ENCODE data around the gene ROBO3.
A peak's percentile ranks its signal among the peaks of the same experiment; 100 is the strongest.

ROBO3 gene

DNA sequence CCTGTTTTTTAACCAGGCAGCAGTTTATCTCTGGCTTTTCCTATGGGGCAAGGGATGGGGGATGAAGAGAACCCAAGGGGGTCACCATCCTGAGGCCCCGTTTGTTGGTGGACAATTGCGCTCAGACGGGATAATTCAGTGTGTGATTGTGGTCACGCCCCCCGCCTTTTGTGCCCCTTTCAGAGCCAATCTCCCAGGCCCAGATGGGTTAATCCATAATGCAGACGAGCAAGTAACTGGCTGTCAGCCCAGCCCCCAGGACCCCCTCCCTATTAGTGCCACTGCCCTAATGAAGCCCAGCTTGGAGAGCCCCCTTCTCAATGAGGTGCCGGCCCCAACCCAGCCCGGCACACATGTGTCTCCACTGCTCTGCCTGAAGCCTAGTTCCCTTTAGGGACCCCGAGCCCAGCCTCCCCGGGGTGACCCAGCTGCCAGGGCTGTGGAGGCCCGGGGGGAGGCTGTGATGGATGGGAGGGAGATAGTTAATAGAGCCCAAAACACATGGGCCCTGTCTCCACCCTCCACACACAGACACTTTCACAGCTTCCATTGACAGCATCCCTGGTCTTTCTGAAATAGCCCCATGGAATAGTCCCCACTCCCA is 19.1 kb upstream of the ROBO3 start:
- no peak for DNase-seq (ENCODE audit: low read depth)

DNA sequence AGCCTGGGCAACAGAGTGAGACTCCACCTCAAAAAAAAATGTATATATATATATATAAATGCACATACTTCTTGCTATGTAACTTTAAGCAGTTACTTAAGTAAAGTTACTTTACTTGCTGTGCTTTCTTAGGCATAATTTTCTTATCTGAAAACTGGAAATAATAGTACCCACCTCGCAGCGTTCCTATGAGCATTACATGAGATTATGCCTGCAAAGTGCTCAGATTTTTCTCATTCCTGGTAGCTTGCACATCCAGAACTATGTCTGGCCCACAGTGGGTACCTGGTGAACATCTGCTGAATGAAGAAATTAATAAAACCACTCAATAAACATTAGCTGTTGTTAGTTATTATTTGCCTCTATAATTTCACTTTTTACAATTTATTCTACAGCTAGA is 6.1 kb upstream of the ROBO3 start:
- no peak for DNase-seq (ENCODE audit: low read depth)

DNA sequence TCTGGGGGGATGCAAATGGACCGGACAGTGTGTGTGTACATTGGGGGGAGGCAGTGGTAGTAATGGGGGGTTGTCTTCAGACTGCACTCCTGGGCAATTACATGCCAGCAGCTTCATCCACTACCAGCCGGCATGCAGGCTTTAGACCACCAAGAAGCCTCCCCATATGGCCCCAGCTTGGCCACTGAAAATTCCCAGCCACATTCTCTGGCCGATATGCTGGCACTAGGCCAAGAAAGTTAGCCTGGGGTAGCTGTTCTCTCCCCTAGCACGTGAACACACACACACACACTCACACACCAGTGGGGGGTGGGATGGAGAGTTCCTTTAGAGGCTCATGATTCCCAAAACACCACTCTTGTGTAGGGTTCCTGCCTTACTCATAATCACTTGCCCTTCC is 3.6 kb upstream of the ROBO3 start:
- DNase-seq (ENCODE audit: low read depth): no peak

DNA sequence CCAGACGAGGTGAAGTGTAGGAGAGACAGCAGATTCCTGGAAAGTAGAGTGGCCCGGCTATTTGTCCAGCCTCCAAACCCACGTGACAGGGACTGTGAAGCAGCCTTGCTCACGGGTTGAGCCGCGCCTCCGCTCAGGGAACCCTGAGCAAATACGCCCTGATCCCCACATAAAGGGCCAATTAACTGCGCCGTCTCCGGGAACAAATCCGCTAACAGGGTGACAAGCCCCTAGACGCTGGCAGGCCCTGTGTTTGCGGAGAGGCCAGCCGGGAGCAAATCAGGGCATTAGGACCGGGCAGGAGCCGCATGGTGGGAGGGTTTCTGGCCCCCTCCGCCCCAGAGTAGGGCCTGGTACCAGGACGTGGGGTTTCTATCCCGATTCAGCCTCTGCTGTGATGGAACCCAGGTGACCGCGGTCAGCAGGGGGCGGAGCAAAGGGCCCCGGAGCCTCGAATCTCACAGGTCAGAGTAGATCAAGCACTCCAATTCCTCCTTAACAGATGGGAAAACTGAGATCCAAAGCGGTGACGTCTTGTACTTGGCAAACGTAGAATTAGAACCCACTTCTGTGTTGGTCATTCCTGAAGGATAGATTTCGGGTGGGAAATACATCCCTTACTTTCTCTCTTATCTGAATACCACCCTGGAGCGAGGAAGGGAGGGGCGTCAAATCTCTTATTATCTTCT is 2.0 kb upstream of the ROBO3 start:
- DNase-seq (ENCODE audit: low read depth): no peak

DNA sequence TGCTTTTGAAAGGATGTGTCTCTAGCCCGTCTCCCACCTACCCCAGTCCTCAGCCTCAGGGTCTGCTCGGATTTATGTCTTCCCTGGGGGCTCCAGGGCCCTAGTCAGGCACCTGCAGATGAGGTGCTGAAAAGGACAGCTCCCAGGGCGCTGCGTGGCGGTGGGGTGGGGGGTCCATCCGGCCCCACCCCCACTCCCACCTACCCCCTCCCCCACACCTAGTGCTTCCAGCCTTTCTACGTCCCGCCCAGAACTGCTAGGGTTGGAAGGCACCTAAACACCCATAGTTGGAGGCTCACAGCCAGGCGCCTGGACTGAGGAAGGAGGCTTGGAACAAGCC is 1.4 kb upstream of the ROBO3 start:
- no peak for DNase-seq (ENCODE audit: low read depth)

DNA sequence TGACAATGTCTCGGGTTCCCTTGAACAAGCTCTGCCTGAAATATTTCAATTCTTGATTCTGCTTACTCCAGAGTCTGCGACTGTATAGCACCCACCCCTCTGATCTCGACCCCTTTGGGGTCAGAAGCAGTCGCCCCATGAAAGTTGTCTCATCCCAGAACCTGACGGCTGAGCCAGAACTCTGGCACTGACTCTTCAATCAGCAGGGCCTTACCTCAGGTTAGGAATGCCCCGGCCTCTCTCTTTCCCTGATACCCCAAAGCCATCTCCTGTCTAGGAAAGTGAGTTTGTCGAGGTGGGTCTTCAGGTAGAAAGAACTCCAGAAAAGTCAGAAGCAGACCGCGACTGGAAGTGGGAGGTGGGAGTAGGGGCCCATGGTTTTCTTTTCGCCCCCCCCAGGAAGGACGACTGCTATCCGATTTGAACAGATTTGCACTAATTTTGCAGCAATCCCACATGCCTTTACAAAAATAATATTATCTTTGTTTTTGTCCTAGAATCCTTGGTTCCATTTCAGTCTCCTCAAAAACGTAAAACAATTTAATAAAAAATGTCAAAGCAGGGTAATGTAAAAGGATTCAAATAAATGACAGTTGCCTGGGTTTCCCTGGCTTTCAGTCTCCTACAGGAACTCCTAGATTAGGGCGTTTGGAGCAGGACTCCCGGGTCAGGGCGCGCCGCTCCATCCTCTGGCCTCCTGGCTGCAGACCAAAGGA is 898 bp upstream of the ROBO3 start:
- no peak for DNase-seq (ENCODE audit: low read depth)

DNA sequence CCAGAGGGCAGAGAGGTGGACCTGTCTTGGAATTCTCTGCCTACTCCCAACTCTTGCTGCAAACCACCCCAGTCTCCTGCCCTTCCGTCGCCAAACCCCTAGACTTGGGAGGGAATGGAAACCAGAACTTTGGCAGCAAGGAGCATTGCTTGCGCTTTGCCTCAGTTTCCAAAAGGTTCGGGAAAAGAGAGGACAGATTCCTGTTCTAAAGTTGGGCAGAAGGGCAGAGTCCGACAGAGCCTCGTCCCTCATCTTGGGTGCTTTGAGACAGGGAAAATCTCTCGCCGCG is 396 bp upstream of the ROBO3 start:
- no peak for DNase-seq (ENCODE audit: low read depth)

DNA sequence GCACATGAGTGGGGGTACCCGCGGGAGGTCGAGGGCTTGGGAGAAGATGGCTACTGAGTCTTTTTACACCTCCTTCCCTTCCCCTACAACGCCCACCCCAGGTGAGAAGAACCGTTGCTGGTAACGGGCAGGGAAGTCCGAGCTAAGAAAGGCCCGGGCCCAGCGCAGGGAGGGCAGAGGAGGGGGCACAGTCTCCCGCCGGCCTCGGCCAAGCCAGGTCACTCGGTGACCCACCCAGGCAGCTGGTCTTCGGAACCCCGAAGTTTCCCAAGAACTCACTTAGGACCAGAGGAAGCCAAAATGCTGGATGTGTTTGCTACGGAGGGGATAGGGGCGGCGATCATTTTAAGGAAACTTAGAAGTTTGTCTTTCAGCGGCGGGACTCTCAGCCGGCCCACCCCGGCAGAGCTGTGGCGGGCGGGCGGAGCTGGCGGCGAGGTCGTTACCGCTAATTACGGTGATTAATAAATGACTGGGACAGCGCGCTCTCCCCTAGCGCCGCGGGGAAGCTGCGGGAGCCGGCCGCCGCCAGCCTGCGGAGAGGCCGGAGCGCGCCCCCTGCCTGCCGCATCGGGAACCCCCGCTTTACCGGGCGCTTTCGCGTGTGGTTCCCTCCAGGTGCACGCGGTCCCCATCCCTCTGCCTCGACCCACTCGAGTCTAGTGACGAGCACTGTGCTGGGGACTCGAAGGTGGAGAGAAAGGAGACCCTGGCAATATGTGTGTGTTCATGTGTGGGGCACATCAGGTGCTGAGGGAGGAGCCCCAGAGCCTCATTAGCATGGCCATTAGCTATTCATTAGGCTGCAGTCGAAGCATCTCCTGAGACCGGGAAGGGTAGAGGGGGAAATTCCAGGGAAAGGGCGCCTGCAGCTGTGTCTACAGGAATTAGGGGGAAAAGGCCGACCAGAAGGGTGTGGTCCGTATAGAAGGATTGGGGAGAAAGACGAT is 945 bp downstream of the ROBO3 start:
- DNase-seq (ENCODE audit: low read depth): no peak

DNA sequence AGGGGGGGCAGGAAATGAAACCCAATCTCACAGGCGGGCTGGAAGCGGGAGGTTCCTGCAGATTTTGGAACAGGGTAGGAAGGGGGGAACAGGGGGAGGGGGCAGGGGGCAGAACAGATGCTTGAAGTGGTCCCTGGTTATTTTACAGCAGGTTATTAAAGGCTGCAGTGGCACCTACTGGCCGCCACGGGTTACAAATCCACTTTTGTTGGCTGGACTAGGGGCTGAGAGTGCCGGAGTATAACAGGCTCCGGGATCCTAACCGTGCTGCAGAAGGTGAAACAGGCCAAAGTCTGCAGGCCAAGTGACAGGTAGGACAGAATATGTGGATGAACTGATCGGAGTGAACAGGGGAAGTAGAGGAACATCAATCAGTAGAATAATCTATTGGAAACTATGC is 2.5 kb downstream of the ROBO3 start:
- no peak for DNase-seq (ENCODE audit: low read depth)

DNA sequence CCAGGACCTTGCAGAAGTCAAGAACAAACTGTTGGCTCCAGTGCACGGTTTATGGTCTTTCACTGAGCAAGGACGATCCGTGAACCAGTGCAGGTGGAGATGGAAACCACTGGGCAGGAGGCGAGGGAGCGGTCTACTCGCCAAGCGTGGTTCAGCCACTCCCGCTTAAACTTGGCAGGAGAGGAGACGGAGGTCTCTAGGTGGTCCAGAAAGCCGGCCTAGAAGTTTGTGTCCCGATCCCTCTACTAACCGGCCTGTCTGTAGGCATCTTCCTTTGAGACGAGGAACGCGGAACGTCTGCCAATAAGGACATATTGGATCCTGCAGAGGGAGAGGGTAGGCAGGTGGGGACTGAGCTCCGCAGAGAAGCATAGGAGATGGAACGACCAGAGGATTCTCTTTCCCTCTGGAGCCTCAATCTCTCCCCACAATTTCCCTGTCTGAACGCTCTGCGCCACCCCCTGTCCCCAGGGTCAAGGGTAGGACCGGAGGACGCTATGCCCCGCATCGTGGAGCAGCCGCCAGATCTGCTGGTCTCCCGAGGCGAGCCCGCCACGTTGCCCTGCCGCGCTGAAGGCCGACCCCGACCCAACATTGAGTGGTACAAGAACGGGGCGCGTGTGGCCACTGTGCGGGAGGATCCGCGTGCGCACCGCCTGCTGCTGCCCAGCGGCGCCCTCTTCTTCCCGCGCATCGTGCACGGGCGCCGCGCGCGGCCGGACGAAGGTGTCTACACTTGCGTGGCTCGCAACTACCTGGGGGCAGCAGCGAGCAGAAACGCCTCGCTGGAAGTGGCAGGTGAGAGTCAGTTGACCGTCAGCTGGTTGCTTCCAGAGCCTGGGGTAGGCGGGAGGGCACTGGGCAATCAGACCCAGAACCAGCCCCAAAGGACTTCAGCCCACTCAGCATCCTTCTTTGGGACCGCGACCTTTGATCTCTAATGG is 3.4 kb downstream of the ROBO3 start:
- no peak for DNase-seq (ENCODE audit: low read depth)

DNA sequence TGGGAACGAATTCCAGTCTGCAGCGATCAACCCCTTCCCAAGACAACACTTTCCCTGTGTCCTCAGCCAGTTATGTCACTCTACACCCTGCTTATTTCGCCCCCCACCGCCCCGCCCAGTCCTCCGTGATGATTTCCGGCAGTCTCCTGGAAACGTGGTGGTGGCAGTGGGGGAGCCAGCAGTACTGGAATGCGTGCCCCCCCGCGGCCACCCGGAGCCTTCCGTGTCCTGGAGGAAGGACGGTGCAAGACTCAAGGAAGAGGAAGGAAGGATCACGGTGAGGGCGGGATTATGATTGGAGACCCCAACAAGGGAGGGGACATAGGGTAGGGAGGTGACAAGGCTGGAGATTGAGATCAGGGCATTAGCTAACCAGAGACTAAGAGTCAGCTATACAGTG is 4.1 kb downstream of the ROBO3 start:
- DNase-seq (ENCODE audit: low read depth): no peak

DNA sequence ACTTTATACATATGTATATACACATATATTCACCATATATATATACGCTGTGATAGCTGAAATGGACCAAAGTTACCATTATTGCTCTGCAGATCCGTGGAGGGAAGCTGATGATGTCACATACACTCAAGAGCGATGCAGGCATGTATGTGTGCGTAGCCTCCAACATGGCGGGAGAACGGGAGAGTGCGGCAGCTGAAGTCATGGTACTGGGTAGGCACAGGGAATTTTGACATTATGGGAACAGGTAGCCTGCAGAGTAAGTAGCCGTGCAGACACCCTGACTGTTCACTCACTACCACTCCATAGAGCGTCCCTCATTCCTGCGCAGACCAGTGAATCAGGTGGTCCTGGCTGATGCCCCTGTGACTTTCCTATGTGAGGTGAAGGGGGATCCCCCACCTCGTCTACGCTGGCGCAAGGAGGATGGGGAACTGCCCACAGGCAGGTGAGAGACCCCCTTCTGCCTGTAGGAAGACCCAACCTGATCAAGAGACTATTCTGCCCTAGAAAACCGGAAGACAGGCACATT is 4.7 kb downstream of the ROBO3 start:
- no peak for DNase-seq (ENCODE audit: low read depth)

DNA sequence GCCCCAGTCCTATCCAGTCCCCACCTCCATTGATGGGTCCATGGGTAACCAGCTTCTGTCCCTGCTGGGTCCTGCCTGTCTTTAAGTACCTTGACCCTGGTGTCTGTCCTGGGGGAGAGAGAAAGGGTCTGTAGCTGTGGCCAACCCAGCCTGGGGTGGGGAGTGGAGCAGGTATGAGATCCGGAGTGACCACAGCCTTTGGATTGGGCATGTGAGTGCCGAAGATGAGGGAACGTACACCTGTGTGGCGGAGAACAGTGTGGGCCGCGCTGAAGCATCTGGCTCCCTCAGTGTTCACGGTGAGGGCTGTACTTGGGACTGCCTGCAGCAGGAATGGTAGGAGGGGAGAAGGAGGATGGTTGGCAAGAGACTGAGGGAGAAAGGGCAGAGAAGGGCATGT is 5.2 kb downstream of the ROBO3 start:
- DNase-seq (ENCODE audit: low read depth): no peak

DNA sequence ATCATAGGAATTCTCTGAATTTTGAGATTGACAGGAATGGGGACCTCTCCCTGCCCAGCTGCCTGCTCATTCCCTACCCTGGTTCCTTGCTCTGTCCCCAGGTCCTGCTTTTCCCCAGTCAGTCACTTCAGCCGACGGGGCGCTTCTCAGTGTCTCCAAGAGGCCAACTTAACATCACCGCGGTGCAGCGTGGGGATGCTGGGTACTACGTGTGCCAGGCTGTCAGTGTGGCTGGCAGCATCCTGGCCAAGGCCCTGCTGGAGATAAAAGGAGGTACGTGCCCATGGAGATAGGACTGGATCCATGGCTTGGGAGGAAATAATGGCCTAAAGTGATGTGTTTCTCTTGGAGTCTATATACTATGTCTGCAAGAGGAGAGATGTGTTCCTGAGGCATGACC is 7.0 kb downstream of the ROBO3 start:
- no peak for DNase-seq (ENCODE audit: low read depth)

DNA sequence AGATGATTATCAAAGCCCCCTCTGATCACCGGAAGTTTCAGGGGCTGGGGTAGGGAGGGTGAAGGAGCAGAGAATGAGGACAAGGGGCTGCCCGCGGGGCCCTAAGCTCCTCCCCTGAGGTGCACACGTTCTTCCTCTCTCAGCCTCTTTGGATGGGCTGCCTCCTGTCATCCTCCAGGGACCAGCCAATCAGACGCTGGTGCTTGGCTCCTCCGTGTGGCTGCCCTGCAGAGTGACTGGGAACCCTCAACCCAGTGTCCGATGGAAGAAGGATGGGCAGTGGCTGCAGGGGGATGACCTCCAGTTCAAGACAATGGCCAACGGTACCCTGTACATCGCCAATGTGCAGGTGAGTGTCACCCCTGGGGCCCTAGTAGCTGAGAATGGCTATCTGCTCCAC is 7.5 kb downstream of the ROBO3 start:
- DNase-seq (ENCODE audit: low read depth): no peak

DNA sequence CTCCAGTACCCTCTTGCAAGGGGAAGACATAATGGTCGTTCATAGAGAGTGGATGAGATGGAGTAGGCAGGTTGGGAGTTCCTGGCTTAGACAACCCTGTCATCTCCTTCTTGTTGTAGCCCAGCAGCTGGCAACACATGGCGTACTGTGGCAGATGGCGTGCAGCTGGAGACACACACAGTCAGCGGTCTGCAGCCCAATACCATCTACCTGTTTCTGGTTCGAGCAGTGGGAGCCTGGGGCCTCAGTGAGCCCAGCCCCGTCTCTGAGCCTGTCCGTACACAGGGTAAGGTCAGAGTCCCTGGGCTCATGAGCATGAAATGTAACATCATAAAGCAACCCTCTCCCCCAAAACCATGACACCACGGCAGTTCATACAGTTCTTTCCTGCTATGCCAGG is 8.7 kb downstream of the ROBO3 start:
- no peak for DNase-seq (ENCODE audit: low read depth)

DNA sequence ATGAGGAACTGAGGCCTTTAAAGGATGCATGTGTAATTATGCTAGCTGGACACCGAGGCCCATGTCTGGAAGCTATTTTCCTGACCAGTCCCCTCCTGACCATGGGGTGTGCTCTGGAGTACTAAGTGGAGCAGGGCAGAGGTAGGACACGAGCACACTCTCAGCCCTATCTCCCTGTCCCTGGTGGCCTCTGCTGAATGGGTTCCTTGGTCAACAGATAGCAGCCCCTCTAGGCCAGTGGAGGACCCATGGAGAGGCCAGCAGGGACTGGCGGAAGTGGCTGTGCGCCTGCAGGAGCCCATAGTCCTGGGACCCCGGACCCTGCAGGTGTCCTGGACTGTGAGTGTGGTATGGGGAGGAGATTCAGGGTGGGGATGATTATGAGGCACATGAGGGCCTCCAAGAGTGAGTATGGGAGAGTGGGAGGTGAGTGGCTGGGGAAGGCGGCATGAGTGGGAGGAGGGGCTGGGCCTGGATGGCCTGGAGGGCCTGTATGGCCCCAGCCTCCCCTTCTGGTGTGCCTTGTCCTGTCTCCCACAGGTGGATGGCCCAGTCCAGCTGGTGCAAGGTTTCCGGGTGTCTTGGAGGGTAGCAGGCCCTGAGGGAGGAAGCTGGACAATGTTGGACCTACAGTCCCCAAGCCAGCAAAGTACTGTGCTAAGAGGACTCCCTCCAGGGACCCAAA is 9.5 kb downstream of the ROBO3 start:
- no peak for DNase-seq (ENCODE audit: low read depth)

DNA sequence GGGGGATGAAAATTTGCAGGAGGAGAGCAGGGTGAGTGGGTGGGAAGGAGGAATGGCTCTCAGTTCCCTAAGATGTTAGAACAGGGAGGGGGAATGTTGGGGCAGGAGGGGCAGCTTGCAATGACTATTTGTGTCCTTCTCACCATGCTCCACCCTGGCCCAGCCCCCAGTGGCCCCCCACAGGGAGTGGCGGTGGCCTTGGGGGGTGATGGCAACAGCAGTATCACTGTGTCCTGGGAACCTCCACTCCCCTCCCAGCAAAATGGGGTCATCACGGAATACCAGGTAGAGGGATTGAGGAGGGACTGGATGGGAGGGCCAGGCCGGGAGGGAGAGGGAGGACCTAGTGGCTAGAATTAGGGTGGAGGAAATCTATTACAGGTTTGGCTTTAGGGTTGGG is 10.2 kb downstream of the ROBO3 start:
- no peak for DNase-seq (ENCODE audit: low read depth)

DNA sequence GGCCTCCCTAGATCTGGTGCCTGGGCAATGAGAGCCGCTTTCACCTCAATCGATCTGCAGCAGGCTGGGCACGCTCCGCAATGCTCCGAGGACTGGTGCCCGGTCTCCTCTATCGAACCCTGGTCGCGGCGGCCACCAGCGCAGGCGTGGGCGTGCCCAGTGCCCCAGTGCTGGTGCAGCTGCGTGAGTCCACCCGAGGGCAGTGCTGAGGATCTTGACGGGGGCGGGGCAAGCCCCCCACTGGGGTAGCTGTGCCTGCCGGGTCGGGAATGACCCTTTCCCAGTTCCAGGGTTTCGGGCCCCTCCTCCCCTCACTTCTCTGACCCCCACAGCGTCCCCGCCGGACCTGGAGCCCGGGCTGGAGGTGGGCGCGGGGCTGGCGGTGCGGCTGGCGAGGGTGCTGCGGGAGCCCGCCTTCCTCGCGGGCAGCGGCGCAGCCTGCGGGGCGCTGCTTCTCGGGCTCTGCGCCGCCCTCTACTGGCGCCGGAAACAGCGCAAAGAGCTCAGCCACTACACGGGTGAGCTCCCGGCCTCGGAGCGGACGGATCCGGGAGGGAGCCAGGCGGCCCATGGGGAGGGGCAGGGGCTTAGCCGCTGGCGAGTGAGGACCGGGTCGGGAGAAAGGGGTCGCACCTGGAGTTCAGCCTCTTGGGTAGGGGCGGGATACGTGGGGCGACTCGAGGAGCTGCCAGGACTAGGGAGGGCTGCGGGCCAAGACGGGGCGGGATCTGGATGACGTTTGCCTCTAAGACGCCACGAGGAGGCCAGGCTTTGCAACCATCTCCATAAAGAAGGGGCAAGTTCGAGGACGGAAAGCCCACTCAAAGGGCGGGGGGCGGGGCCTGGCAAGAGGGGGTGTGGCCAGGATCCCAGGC is 10.9 kb downstream of the ROBO3 start:
- DNase-seq (ENCODE audit: low read depth): peak; percentile 58

Measured in stimulated activated CD8-positive, alpha-beta memory T cell treated with anti-CD3 and anti-CD28 coated beads, Interleukin-12 subunit alpha, Interleukin-12 subunit beta, amount 100 ng/mL, for 1 hour (primary cell).